Esophagus muscularis mucosa (tissue), 4 donors: Measurements from ENCODE around the gene FAM20B. TPM values are rescaled to one million over a fixed set of nuclear protein-coding genes. Genes with fewer than 3 reads are reported as not detected.
"Not testable (repeated sequence)": the region's sequence is repeated elsewhere in the genome, so short reads cannot be mapped to it uniquely, and the experiment has no call there.

Experiments used
- DNase-seq: peaks from one replicate; pipeline ENCODE4 v3.0.0-alpha.2; 2017; ENCODE audit errors: extremely low spot score
- H3K27ac ChIP-seq, 4 donors: fragments of 200-600 bp; sonication (generic); replicated peaks in 1 of 4; 1 replicate in 3 of 4; 2 replicates in 1 of 4; pipeline ENCODE4 v1.5.1; 2016 to 2019; ENCODE audit warnings: mild to moderate bottlenecking in 1 of 4
- H3K27me3 ChIP-seq, 4 donors: fragments of 200-600 bp; sonication (generic); one replicate each; pipeline versions ENCODE4 v1.5.1 to v1.6.0; 2016 to 2019
- H3K36me3 ChIP-seq, 4 donors: fragments of 200-600 bp; sonication (generic); one replicate each; pipeline ENCODE4 v1.5.1; 2016 to 2019
- H3K4me1 ChIP-seq, 4 donors: fragments of 200-600 bp; sonication (generic); one replicate each; pipeline ENCODE4 v1.5.1; 2016 to 2019
- H3K4me3 ChIP-seq, 4 donors: fragments of 200-600 bp; sonication (generic); 1 replicate in 2 of 4; 2 replicates in 2 of 4; pipeline ENCODE4 v1.5.1; 2016 to 2019; ENCODE audit warnings: mild to moderate bottlenecking in 4 of 4, moderate library complexity in 1 of 4
- H3K9me3 ChIP-seq, 4 donors: fragments of 200-600 bp; sonication (generic); 1 replicate in 3 of 4; 2 replicates in 1 of 4; pipeline ENCODE4 v1.5.1; 2016 to 2019
- EP300 ChIP-seq: sonication (generic); formaldehyde crosslinking; IDR thresholded peaks from one replicate; pipeline ENCODE4 v1.6.1; 2017; ENCODE audit warnings: antibody characterized with exemption
- POLR2A ChIP-seq: fragments of 450-650 bp; IDR thresholded peaks from one replicate; pipeline ENCODE4 v1.6.1; 2017; ENCODE audit warnings: antibody characterized with exemption, moderate library complexity, mild to moderate bottlenecking, low read depth
- POLR2AphosphoS5 ChIP-seq, 2 donors: sonication (generic); formaldehyde crosslinking; IDR thresholded peaks; one replicate each; pipeline ENCODE4 v1.6.1; 2017; ENCODE audit warnings: antibody characterized with exemption in 2 of 2
- WGBS: methylation state at CpG from one replicate; pipeline ENCODE4 v1.1.5; 2018; 5-methylcytosine and 5-hydroxymethylcytosine counted together
- intact Hi-C: fragments of 100-400 bp; cut with DNase I; formaldehyde crosslinking; loops from one replicate; pipeline ENCODE4 v1.15.1; 2023
- total RNA-seq, 4 donors: library from RNA; depleted of rRNA; stranded (reverse); fragments of >200 nt; gene quantifications; one replicate each; pipeline versions ENCODE4 v1.1.0 to v1.2.1, GENCODE V29; 2016
- TF ChIP-seq, protein P1 (sequence below), 3 experiments: fragments of 200-600 bp in 2 of 3; fragments of 450-650 bp in 1 of 3; sonication (generic) in 2 of 3; IDR thresholded peaks; one replicate each; pipeline ENCODE4 v1.5.1; 2017 to 2019; ENCODE audit warnings: antibody characterized with exemption in 3 of 3, mild to moderate bottlenecking in 2 of 3, moderate library complexity in 1 of 3

FAM20B gene, protein sequence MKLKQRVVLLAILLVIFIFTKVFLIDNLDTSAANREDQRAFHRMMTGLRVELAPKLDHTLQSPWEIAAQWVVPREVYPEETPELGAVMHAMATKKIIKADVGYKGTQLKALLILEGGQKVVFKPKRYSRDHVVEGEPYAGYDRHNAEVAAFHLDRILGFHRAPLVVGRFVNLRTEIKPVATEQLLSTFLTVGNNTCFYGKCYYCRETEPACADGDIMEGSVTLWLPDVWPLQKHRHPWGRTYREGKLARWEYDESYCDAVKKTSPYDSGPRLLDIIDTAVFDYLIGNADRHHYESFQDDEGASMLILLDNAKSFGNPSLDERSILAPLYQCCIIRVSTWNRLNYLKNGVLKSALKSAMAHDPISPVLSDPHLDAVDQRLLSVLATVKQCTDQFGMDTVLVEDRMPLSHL
- 10 to 100 TPM; 63.8 to 83.5 (median 66.5) TPM for total RNA-seq

DNA sequence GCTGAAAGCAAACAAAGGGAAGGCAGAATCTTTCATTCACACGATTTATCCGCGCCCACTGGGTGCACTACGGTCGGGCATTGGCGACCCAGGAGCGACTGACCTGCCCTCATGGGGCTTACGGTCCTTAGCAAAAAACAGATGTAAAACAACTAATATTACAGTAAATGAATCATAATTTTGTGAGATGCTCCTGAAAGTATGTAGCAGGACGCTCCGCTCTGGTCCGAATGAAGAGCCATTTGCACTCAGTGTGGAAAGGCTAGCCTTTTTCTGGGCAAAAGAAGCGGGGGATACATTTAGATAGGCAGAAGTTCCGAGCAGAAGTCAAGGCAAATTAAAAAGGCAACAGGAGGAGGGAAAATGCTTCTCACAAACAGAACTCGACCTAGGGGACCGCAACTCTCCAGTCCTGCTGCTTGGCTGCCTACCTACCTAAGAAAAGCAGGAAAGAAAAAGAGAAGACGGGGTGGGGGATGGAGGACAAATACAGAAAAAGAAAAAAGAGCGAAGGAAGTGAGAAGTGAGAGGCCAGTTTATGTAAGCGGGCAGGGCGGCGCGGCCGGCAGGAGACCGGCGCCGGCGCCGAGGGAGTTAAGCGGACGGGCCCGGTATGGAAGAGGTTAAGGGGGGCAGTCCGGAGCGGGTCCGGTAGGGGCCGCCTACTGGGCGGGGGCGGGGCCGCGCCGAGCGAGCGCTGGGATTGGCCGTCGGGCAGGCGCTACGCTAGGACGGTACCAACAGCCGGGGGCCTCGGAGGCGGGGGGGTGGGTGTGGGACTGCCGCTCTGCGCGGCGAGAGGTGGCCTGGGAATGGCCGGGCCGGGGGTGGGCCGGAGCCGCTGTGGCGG, at the start of gene FAM20B:
Gene FAM20B (plus strand): TSS at position 770 of the 850 bp plus-strand sequence. CDS start 17,954 bp downstream, outside the sequence.
- Histone ChIP-seq H3K9me3 (no peaks in the 10 kb centered on the region), H3K4me1 (peaks cover 26 to 64% (median 53%) of the 10 kb centered on the region in 4 donors), H3K27ac (peak within 1 kb of the TSS; percentile 92 to 98 (median 96)), H3K36me3 (no peaks in the 10 kb centered on the region), H3K4me3 (peak within 1 kb of the TSS; percentile 81 to 98 (median 88)), H3K27me3 (no peaks in the 10 kb centered on the region)
- TF ChIP-seq EP300, result no peak
- TF ChIP-seq, protein P1, sequence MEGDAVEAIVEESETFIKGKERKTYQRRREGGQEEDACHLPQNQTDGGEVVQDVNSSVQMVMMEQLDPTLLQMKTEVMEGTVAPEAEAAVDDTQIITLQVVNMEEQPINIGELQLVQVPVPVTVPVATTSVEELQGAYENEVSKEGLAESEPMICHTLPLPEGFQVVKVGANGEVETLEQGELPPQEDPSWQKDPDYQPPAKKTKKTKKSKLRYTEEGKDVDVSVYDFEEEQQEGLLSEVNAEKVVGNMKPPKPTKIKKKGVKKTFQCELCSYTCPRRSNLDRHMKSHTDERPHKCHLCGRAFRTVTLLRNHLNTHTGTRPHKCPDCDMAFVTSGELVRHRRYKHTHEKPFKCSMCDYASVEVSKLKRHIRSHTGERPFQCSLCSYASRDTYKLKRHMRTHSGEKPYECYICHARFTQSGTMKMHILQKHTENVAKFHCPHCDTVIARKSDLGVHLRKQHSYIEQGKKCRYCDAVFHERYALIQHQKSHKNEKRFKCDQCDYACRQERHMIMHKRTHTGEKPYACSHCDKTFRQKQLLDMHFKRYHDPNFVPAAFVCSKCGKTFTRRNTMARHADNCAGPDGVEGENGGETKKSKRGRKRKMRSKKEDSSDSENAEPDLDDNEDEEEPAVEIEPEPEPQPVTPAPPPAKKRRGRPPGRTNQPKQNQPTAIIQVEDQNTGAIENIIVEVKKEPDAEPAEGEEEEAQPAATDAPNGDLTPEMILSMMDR (IDR thresholded peaks at IDR 0.05), result peak in 1 of 3 experiments; percentile 19
- TF ChIP-seq POLR2AphosphoS5 (IDR thresholded peaks at IDR 0.05), result peak in 1 of 2 donors; percentile 43
- no peak for TF ChIP-seq POLR2A
- DNase-seq, result peak; percentile 98
- intact Hi-C loops, result no loop called here
- WGBS, result 26% methylated on average over 36 of the region's 58 CpGs

DNA sequence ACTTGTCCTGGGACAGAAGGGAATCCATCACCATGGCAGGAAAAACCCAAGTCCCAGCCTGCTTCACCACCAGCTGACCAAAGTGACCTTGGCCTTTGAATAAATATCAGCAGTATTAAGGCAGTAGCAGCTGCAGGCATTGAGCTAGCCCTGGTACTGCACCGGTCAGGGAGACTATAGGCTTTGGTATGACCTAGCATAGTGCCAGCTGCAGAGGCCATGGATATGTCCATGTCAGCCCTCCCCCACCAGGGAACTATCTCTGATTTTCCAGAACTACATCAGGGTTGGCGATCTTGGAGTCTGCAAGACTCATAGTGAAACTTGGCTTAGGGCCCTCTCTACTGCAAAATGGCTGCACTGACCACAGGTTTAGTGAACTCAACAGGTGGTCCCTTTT, 49.2 kb upstream of the FAM20B start:
- TF ChIP-seq POLR2AphosphoS5 (IDR thresholded peaks at IDR 0.05) (no peak), POLR2A (no peak), EP300 (no peak)
- TF ChIP-seq, protein P1 (IDR thresholded peaks at IDR 0.05), result no peak
- no peaks in the 10 kb centered on the region for H3K27me3 ChIP-seq
- H3K4me1 ChIP-seq, result peaks cover 0 to 14% (median 3%) of the 10 kb centered on the region in 4 donors
- H3K9me3 ChIP-seq, result peaks cover 0 to 39% (median 13%) of the 10 kb centered on the region in 4 donors
- no peak overlapping the region for H3K27ac ChIP-seq
- WGBS, result 38% methylated on average over 2 of the region's 2 CpGs
- no peaks in the 10 kb centered on the region for H3K36me3 ChIP-seq
- intact Hi-C loops, result no loop called here
- no peak overlapping the region for H3K4me3 ChIP-seq
- DNase-seq, result no peak

- TF ChIP-seq POLR2AphosphoS5 (IDR thresholded peaks at IDR 0.05) (no peak), POLR2A (no peak), EP300 (no peak)
- TF ChIP-seq, protein P1 (IDR thresholded peaks at IDR 0.05), result no peak
- Histone ChIP-seq H3K27ac (no peak overlapping the region), H3K27me3 (no peaks in the 10 kb centered on the region), H3K36me3 (no peaks in the 10 kb centered on the region), H3K9me3 (no peaks in the 10 kb centered on the region), H3K4me1 (no peaks in the 10 kb centered on the region), H3K4me3 (no peak overlapping the region)
- peak; percentile 19 for DNase-seq
- intact Hi-C loops, result no loop called here
- WGBS, result 83% methylated on average over 3 of the region's 3 CpGs
These were observed 39.5 kb upstream of the FAM20B start for GRCh38 chr1:178986204-178986603.

DNA sequence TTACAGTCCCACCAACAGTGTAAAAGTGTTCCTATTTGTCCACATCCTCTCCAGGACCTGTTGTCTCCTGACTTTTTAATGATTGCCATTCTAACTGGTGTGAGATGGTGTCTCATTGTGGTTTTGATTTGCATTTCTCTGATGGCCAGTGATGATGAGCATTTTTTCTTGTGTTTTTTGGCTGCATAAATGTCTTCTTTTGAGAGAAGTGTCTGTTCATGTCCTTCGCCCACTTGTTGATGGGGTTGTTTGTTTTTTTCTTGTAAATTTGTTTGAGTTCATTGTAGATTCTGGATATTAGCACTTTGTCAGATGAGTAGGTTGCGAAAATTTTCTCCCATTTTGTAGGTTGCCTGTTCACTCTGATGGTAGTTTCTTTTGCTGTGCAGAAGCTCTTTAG, 37.5 kb upstream of the FAM20B start:
- H3K27ac ChIP-seq, H3K4me3 ChIP-seq, H3K27me3 ChIP-seq, intact Hi-C loops, H3K9me3 ChIP-seq, H3K36me3 ChIP-seq, DNase-seq, H3K4me1 ChIP-seq: not testable (repeated sequence)
- 100% methylated on average over 2 of the region's 2 CpGs for WGBS

- Histone ChIP-seq H3K36me3 (no peaks in the 10 kb centered on the region), H3K9me3 (peaks cover 0 to 12% (median 7%) of the 10 kb centered on the region in 4 donors), H3K27me3 (no peaks in the 10 kb centered on the region), H3K27ac (no peak overlapping the region), H3K4me1 (no peaks in the 10 kb centered on the region), H3K4me3 (no peak overlapping the region)
- TF ChIP-seq EP300, result no peak
- intact Hi-C loops, result no loop called here
- no peak for DNase-seq
- whole genome bisulfite sequencing, result 92% methylated on average over 1 of the region's 1 CpG
These were observed 32.1 kb upstream of the FAM20B start for GRCh38 chr1:178993559-178993958.
